T-helper 17 cell (primary cell): ENCODE results near the gene NUP210. TPM values are rescaled to one million over a fixed set of nuclear protein-coding genes. Genes with fewer than 3 reads are reported as not detected.

Source experiments
- total RNA-seq, 4 donors: library from RNA in 2 of 4; stranded (reverse) in 2 of 4; gene quantifications; one replicate each; pipeline ENCODE4 v1.2.3 and lab custom pipeline; 2022 to 2026

The NUP210 gene
- total RNA-seq, 2 donors from 2014 or later, result 125 to 137 TPM

Other genes with a start within 250 kb of the NUP210 start
- gene HDAC11, start 60.0 kb upstream of the NUP210 start, total RNA-seq, result 1 to 10 TPM; 2.3 to 6.1 TPM
- 1 to 10 TPM in 1 of 2 donors, not detected in 1; 1.5 TPM for gene FBLN2, start 128.8 kb upstream of the NUP210 start, total RNA-seq